ENCODE measurements around the gene PIK3C2G.

DNA sequence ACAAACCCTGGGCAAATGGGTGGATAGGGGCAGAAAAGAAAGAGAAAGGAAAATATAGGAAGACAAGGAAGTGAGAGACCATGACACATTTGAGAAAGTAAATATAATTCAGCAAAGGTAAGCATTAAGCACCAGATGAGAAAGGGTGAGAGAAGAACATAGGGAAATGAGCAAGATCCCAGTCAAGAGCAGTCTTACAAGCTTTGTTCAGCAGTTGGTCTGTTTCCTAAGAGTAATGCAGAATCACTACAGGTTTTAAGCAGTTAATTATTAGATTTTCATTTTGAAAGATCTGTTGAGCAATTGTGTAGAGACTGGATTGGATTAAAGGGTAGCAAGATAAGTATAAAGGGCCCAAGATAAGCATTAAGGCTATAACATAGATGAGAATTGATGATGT, 330.2 kb downstream of the PIK3C2G start:
- no peak for TF ChIP-seq EZH2 (IDR thresholded peaks at IDR 0.05; ENCODE audit: insufficient read depth, poor library complexity, severe bottlenecking)
- no peak for TF ChIP-seq EZH2phosphoT487 (IDR thresholded peaks at IDR 0.05; ENCODE audit: insufficient read depth, low read depth)
